HEK293 (cell line): ENCODE data around the gene POR.

Experiments
- ATF2 ChIP-seq: fragments of 450-650 bp; formaldehyde crosslinking; IDR thresholded peaks from 2 replicates; pipeline ENCODE4 v1.5.1; 2016; ENCODE audit warnings: missing biosample characterization, missing genetic modification characterization, low read depth
- BCL6B ChIP-seq: fragments of 450-650 bp; formaldehyde crosslinking; IDR thresholded peaks from 2 replicates; pipeline ENCODE4 v1.5.1; 2017; ENCODE audit warnings: missing biosample characterization, missing genetic modification characterization
- CTCF ChIP-seq: fragments of 450-650 bp; formaldehyde crosslinking; IDR thresholded peaks from 2 replicates; pipeline ENCODE4 v1.5.1; 2016; ENCODE audit warnings: missing biosample characterization, missing genetic modification characterization
- MYNN ChIP-seq: fragments of 450-650 bp; formaldehyde crosslinking; IDR thresholded peaks from 2 replicates; pipeline ENCODE4 v1.5.1; 2016; ENCODE audit warnings: missing biosample characterization, missing genetic modification characterization, borderline replicate concordance
- SP2 ChIP-seq: fragments of 450-650 bp; formaldehyde crosslinking; IDR thresholded peaks from 2 replicates; pipeline ENCODE4 v1.5.1; 2016; ENCODE audit warnings: missing biosample characterization, missing genetic modification characterization
- ZBTB10 ChIP-seq: fragments of 450-650 bp; formaldehyde crosslinking; IDR thresholded peaks from 2 replicates; pipeline ENCODE4 v1.5.1; 2016; ENCODE audit warnings: missing biosample characterization, missing genetic modification characterization
- ZBTB8A ChIP-seq: fragments of 450-650 bp; formaldehyde crosslinking; IDR thresholded peaks from 2 replicates; pipeline ENCODE4 v1.5.1; 2016; ENCODE audit warnings: missing biosample characterization, missing genetic modification characterization
- ZNF175 ChIP-seq: fragments of 450-650 bp; formaldehyde crosslinking; IDR thresholded peaks from 2 replicates; pipeline ENCODE4 v1.5.1; 2016; ENCODE audit warnings: missing biosample characterization, missing genetic modification characterization
- ZNF248 ChIP-seq: fragments of 450-650 bp; formaldehyde crosslinking; IDR thresholded peaks from 2 replicates; pipeline ENCODE4 v1.5.1; 2017; ENCODE audit warnings: missing biosample characterization, missing genetic modification characterization
- ZNF394 ChIP-seq: fragments of 450-650 bp; formaldehyde crosslinking; IDR thresholded peaks from 2 replicates; pipeline ENCODE4 v1.5.1; 2016; ENCODE audit warnings: missing biosample characterization, missing genetic modification characterization, mild to moderate bottlenecking, moderate library complexity, borderline replicate concordance
- ZNF529 ChIP-seq: fragments of 450-650 bp; formaldehyde crosslinking; IDR thresholded peaks from 2 replicates; pipeline ENCODE4 v1.5.1; 2017; ENCODE audit warnings: missing genetic modification characterization, missing biosample characterization; ENCODE audit not compliant: insufficient replicate concordance
- ZNF544 ChIP-seq: fragments of 450-650 bp; formaldehyde crosslinking; IDR thresholded peaks from 2 replicates; pipeline ENCODE4 v1.5.0; 2017; ENCODE audit warnings: missing biosample characterization, missing genetic modification characterization
- ZNF600 ChIP-seq: fragments of 450-650 bp; formaldehyde crosslinking; IDR thresholded peaks from 2 replicates; pipeline ENCODE4 v1.5.1; 2016; ENCODE audit warnings: missing biosample characterization, missing genetic modification characterization
- ZNF768 ChIP-seq: fragments of 450-650 bp; formaldehyde crosslinking; IDR thresholded peaks from 2 replicates; pipeline ENCODE4 v1.5.1; 2018; ENCODE audit warnings: missing biosample characterization, mild to moderate bottlenecking, missing genetic modification characterization

- TF ChIP-seq CTCF (tag by site-specific recombination) (no peak), BCL6B (no peak), ZNF600 (no peak), ATF2 (tag by site-specific recombination) (no peak), MYNN (no peak), SP2 (tag by site-specific recombination) (no peak), ZBTB8A (tag by site-specific recombination) (no peak), ZNF529 (no peak), ZBTB10 (tag by site-specific recombination) (no peak), ZNF394 (no peak), ZNF768 (tag by site-specific recombination) (no peak), ZNF175 (no peak), ZNF248 (tag by site-specific recombination) (no peak), ZNF544 (tag by site-specific recombination) (no peak)
These were observed 13.6 kb downstream of the POR start for GRCh38 chr7:75928568-75928914.
